ENCODE measurements around the gene ARID4A. TPM values are rescaled to one million over a fixed set of nuclear protein-coding genes. Genes with fewer than 3 reads are reported as not detected.

ARID4A gene
- total RNA-seq, 1 experiment from 2014 or later = 8.1 TPM

Small RNAs within 50 kb of the gene (small RNA-seq; reads per million reads assigned to genes)
- gene RNU6-341P = 0 reads per million in 2 experiments

Other genes with a start within 250 kb of the ARID4A start
- gene ARMH4, start 146.3 kb upstream of the ARID4A start, total RNA-seq (2014; rRNA removed; shearing (Covaris generic)) = 0.23 and 1.2 TPM in 2 replicates
- 93.4 and 101 TPM in 2 replicates for gene ACTR10, start 98.4 kb upstream of the ARID4A start, total RNA-seq (2014; rRNA removed; shearing (Covaris generic))
- gene PSMA3, start 53.7 kb upstream of the ARID4A start, total RNA-seq (2014; rRNA removed; shearing (Covaris generic)) = 202 and 260 TPM in 2 replicates
- not detected in 2 replicates for gene TOMM20L, start 97.4 kb downstream of the ARID4A start, total RNA-seq (2014; rRNA removed; shearing (Covaris generic))
- gene TIMM9, start 129.0 kb downstream of the ARID4A start, total RNA-seq (2014; rRNA removed; shearing (Covaris generic)) = 118 and 128 TPM in 2 replicates
- gene KIAA0586, start 129.2 kb downstream of the ARID4A start, total RNA-seq (2014; rRNA removed; shearing (Covaris generic)) = 23.6 and 27.2 TPM in 2 replicates

Measured in NCI-H460 (cell line).